GM23338 (cell line): ENCODE data around the gene RTCA. TPM values are rescaled to one million over a fixed set of nuclear protein-coding genes. Genes with fewer than 3 reads are reported as not detected.
"Not testable (repeated sequence)": the region's sequence is repeated elsewhere in the genome, so short reads cannot be mapped to it uniquely, and the experiment has no call there.

Source experiments
- ATAC-seq: fragments of 200-7000 bp; cut with Tn5 transposase; 3 replicates; pipeline ENCODE4 v1.9.1; 2020
- DNase-seq: peaks from one replicate; pipeline ENCODE4 v3.0.0-alpha.2; 2015; ENCODE audit warnings: low spot score
- H2AFZ ChIP-seq: fragments of 200-600 bp; sonication (generic); 2 replicates; pipeline ENCODE4 v1.8.0; 2016; ENCODE audit warnings: antibody characterized with exemption, mild to moderate bottlenecking, moderate library complexity
- H3F3A ChIP-seq: fragments of 200-600 bp; sonication (generic); replicated peaks from 2 replicates; pipeline ENCODE4 v1.8.0; 2017; ENCODE audit warnings: antibody characterized with exemption, mixed run types, low read depth
- H3K27ac ChIP-seq: fragments of 200-600 bp; sonication (generic); 2 replicates; pipeline ENCODE4 v1.6.1; 2016; ENCODE audit warnings: low read depth
- H3K27me3 ChIP-seq: fragments of 200-600 bp; sonication (generic); 2 replicates; pipeline ENCODE4 v1.8.0; 2016; ENCODE audit warnings: mild to moderate bottlenecking, mixed run types, moderate library complexity; ENCODE audit not compliant: insufficient read depth
- H3K36me3 ChIP-seq: fragments of 200-600 bp; sonication (generic); 2 replicates; pipeline ENCODE4 v1.8.0; 2016; ENCODE audit warnings: mild to moderate bottlenecking; ENCODE audit not compliant: insufficient read depth
- H3K4me1 ChIP-seq: fragments of 200-600 bp; sonication (generic); 2 replicates; pipeline ENCODE4 v1.8.0; 2016; ENCODE audit warnings: mild to moderate bottlenecking, moderate library complexity; ENCODE audit not compliant: insufficient read depth
- H3K4me2 ChIP-seq: fragments of 200-600 bp; sonication (generic); 2 replicates; pipeline ENCODE4 v1.7.1; 2017; ENCODE audit warnings: mixed run types
- H3K4me3 ChIP-seq: fragments of 200-600 bp; sonication (generic); 2 replicates; pipeline ENCODE4 v1.6.1; 2016; ENCODE audit warnings: mixed run types
- H3K79me2 ChIP-seq: fragments of 200-600 bp; sonication (generic); replicated peaks from 2 replicates; pipeline ENCODE4 v1.8.0; 2017; ENCODE audit warnings: mild to moderate bottlenecking; ENCODE audit not compliant: insufficient read depth
- H3K9me2 ChIP-seq: fragments of 200-600 bp; sonication (generic); 2 replicates; pipeline ENCODE4 v1.8.0; 2017; ENCODE audit not compliant: insufficient read depth
- H4K20me1 ChIP-seq: fragments of 200-600 bp; sonication (generic); replicated peaks from 2 replicates; pipeline ENCODE4 v1.8.0; 2017; ENCODE audit warnings: mild to moderate bottlenecking; ENCODE audit not compliant: insufficient read depth
- H3K27ac Mint-ChIP-seq: 2 replicates; pipeline ENCODE4 v1.8.0; 2020; ENCODE audit warnings: inconsistent platforms, mild to moderate bottlenecking, moderate library complexity, mixed read lengths
- H3K27me3 Mint-ChIP-seq: 3 replicates; pipeline ENCODE4 v1.8.0; 2022; ENCODE audit warnings: low read depth, mild to moderate bottlenecking, moderate library complexity, mixed read lengths, inconsistent platforms; ENCODE audit not compliant: insufficient read depth, poor library complexity
- H3K36me3 Mint-ChIP-seq: 3 replicates; pipeline ENCODE4 v1.8.0; 2021; ENCODE audit warnings: low read depth, mild to moderate bottlenecking, inconsistent platforms, moderate library complexity, mixed read lengths
- H3K4me1 Mint-ChIP-seq: 3 replicates; pipeline ENCODE4 v1.8.0; 2020; ENCODE audit warnings: mild to moderate bottlenecking, inconsistent platforms, mixed read lengths
- H3K4me3 Mint-ChIP-seq: 3 replicates; pipeline ENCODE4 v1.8.0; 2021; ENCODE audit warnings: moderate library complexity, mild to moderate bottlenecking, inconsistent platforms, mixed read lengths
- H3K9me3 Mint-ChIP-seq: 3 replicates; pipeline ENCODE4 v1.8.0; 2020; ENCODE audit warnings: moderate library complexity, mild to moderate bottlenecking, inconsistent platforms, mixed read lengths
- CREB1 ChIP-seq: fragments of 250-450 bp; sonication (Bioruptor Pico); IDR thresholded peaks from 2 replicates; pipeline ENCODE4 v1.5.0; 2020; ENCODE audit warnings: low read depth, mild to moderate bottlenecking, moderate library complexity
- ZNF114 ChIP-seq: fragments of 250-450 bp; sonication (Bioruptor Pico); IDR thresholded peaks from 2 replicates; pipeline ENCODE4 v1.5.0; 2020; ENCODE audit warnings: mild to moderate bottlenecking, moderate library complexity
- polyA plus RNA-seq: library from polyadenylated mRNA; unstranded; fragments of >200 nt; fragmentation: Nextera tagmentation; extraction: Ambion mirVana; gene quantifications from 2 replicates; pipeline ENCODE4 v1.2.1, GENCODE V29; 2016
- total RNA-seq: library from RNA; depleted of rRNA; stranded (reverse); fragments of >200 nt; shearing (Covaris generic); gene quantifications from 2 replicates; pipeline ENCODE4 v1.2.3, GENCODE V29; 2014
- TF ChIP-seq, protein P1 (sequence below): fragments of 250-450 bp; sonication (Bioruptor Pico); IDR thresholded peaks from 2 replicates; pipeline ENCODE4 v1.5.0; 2020; ENCODE audit warnings: mild to moderate bottlenecking, moderate library complexity

The RTCA gene
- total and polyA plus RNA-seq, 2 experiments from 2014 or later: 36.6 TPM

DNA sequence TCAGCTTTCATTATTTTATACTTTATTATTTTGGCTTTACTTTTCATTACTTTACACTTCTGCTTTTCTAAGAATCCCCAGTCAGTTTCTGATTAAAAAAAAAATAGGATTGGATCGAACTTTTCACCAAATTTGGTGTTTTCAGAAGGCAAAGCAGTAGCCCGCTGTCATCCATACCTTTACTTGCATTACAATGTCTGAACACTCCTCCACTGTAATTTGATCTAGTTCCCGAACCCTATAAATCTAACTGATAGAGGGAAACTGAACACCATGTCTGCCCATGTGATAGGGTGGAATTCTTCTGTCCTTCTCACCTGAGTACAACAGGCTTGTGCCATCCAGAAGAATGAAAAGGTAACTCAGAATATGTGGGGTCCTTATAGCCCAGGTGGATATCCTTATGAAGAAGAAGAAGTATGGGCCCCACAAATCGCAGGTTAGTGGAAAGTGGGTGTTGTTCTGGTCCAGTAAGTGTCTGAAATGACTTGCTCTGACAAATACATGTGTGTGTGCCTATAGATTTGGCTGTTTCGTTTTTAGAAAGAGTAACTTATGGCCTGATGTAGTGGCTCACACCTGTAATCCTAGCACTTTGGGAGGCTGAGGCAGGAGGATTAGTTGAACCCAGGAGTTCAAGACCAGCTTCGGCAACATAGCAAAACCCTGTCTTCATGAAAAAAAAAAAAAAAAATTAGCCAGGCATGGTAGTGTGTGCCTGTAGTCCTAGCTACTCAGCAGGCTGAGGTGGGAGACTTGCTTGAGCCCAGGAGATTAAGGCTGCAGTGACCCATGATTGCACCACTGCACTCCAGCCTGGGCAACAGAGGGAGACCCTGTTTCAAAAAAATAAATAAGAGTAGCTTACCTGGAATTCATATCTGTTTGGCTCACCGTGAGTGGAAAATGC is 59.7 kb downstream of the RTCA start:
- peaks cover 28% of the 10 kb centered on the region for H3K4me1 Mint-ChIP-seq
- peaks cover 16% of the 10 kb centered on the region for H3K4me1 ChIP-seq
- H2AFZ ChIP-seq: no peak overlapping the region
- peak overlapping the region; percentile 17 for H3K4me3 Mint-ChIP-seq
- peaks cover 2% of the 10 kb centered on the region for H3K9me3 Mint-ChIP-seq
- peaks cover 4% of the 10 kb centered on the region for H3K27me3 Mint-ChIP-seq
- no peaks in the 10 kb centered on the region for H3K36me3 ChIP-seq
- H3K4me2 ChIP-seq: peak overlapping the region; percentile 4
- ATAC-seq: peak; percentile 92
- no peaks in the 10 kb centered on the region for H3K9me2 ChIP-seq
- H3K79me2 ChIP-seq: no peaks in the 10 kb centered on the region
- TF ChIP-seq CREB1 (0 out of 2 replicates have a peak, but pooled peaks have one; percentile 35), ZNF114 (CRISPR knock-in tag) (no peak)
- TF ChIP-seq, protein P1, sequence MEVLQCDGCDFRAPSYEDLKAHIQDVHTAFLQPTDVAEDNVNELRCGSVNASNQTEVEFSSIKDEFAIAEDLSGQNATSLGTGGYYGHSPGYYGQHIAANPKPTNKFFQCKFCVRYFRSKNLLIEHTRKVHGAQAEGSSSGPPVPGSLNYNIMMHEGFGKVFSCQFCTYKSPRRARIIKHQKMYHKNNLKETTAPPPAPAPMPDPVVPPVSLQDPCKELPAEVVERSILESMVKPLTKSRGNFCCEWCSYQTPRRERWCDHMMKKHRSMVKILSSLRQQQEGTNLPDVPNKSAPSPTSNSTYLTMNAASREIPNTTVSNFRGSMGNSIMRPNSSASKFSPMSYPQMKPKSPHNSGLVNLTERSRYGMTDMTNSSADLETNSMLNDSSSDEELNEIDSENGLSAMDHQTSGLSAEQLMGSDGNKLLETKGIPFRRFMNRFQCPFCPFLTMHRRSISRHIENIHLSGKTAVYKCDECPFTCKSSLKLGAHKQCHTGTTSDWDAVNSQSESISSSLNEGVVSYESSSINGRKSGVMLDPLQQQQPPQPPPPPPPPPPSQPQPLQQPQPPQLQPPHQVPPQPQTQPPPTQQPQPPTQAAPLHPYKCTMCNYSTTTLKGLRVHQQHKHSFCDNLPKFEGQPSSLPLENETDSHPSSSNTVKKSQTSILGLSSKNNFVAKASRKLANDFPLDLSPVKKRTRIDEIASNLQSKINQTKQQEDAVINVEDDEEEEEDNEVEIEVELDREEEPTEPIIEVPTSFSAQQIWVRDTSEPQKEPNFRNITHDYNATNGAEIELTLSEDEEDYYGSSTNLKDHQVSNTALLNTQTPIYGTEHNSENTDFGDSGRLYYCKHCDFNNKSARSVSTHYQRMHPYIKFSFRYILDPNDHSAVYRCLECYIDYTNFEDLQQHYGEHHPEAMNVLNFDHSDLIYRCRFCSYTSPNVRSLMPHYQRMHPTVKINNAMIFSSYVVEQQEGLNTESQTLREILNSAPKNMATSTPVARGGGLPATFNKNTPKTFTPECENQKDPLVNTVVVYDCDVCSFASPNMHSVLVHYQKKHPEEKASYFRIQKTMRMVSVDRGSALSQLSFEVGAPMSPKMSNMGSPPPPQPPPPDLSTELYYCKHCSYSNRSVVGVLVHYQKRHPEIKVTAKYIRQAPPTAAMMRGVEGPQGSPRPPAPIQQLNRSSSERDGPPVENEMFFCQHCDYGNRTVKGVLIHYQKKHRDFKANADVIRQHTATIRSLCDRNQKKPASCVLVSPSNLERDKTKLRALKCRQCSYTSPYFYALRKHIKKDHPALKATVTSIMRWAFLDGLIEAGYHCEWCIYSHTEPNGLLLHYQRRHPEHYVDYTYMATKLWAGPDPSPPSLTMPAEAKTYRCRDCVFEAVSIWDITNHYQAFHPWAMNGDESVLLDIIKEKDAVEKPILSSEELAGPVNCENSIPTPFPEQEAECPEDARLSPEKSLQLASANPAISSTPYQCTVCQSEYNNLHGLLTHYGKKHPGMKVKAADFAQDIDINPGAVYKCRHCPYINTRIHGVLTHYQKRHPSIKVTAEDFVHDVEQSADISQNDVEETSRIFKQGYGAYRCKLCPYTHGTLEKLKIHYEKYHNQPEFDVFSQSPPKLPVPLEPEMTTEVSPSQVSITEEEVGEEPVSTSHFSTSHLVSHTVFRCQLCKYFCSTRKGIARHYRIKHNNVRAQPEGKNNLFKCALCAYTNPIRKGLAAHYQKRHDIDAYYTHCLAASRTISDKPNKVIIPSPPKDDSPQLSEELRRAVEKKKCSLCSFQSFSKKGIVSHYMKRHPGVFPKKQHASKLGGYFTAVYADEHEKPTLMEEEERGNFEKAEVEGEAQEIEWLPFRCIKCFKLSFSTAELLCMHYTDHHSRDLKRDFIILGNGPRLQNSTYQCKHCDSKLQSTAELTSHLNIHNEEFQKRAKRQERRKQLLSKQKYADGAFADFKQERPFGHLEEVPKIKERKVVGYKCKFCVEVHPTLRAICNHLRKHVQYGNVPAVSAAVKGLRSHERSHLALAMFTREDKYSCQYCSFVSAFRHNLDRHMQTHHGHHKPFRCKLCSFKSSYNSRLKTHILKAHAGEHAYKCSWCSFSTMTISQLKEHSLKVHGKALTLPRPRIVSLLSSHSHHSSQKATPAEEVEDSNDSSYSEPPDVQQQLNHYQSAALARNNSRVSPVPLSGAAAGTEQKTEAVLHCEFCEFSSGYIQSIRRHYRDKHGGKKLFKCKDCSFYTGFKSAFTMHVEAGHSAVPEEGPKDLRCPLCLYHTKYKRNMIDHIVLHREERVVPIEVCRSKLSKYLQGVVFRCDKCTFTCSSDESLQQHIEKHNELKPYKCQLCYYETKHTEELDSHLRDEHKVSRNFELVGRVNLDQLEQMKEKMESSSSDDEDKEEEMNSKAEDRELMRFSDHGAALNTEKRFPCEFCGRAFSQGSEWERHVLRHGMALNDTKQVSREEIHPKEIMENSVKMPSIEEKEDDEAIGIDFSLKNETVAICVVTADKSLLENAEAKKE (CRISPR knock-in tag): peak; percentile 64; the same call in 1 of the 2 replicates
- H3K27ac ChIP-seq: no peak overlapping the region
- DNase-seq: peak; percentile 73
- H3K27me3 ChIP-seq: no peaks in the 10 kb centered on the region
- peak overlapping the region; percentile 84 for H3K27ac Mint-ChIP-seq
- no peaks in the 10 kb centered on the region for H4K20me1 ChIP-seq
- no peaks in the 10 kb centered on the region for H3F3A ChIP-seq
- H3K36me3 Mint-ChIP-seq: peaks cover 2% of the 10 kb centered on the region; the same call in 1 of the 3 replicates
- H3K4me3 ChIP-seq: no peak overlapping the region

DNA sequence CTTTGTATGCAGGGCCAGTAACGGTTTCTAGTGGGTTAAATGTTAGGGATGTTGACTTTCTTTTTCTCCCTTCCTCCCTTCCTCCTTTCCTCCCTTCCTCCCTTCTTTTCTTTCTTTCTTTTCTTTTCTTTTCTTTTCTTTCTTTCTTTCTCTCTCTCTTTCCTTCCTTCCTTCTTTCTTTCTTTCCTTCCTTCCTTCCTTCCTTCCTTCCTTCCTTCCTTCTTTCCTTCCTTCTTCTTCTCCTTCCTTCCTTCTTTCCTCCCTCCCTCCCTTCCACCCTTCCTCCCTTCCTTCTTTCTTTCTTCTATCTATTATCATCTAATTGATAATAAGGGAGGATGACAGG is 60.3 kb downstream of the RTCA start:
- DNase-seq, H3F3A ChIP-seq, H4K20me1 ChIP-seq, H3K27ac ChIP-seq, H2AFZ ChIP-seq, ATAC-seq, H3K27ac Mint-ChIP-seq, H3K27me3 ChIP-seq, H3K4me3 ChIP-seq, H3K79me2 ChIP-seq, H3K9me2 ChIP-seq, H3K4me3 Mint-ChIP-seq, H3K36me3 Mint-ChIP-seq, H3K36me3 ChIP-seq, H3K4me2 ChIP-seq, H3K27me3 Mint-ChIP-seq, H3K9me3 Mint-ChIP-seq: not testable (repeated sequence)
- peaks cover 28% of the 10 kb centered on the region for H3K4me1 Mint-ChIP-seq
- peaks cover 16% of the 10 kb centered on the region for H3K4me1 ChIP-seq
